HG03139 (cell line): ENCODE results near the gene SLC25A42.
"Not testable (repeated sequence)": the region's sequence is repeated elsewhere in the genome, so short reads cannot be mapped to it uniquely, and the experiment has no call there.

ENCODE experiments used
- ATAC-seq: cut with Tn5 transposase; IDR thresholded peaks from one replicate; pipeline ENCODE4 v1.9.1; 2021; ENCODE audit not compliant: unreplicated experiment

SLC25A42 gene

GRCh38 chr19:19103167-19103566 lies 39.4 kb downstream of the SLC25A42 start:
- no peak for ATAC-seq

GRCh38 chr19:19105365-19106055 lies 41.7 kb downstream of the SLC25A42 start:
- ATAC-seq: no peak

GRCh38 chr19:19106056-19106551 lies 42.3 kb downstream of the SLC25A42 start:
- ATAC-seq: no peak

GRCh38 chr19:19106938-19107337 lies 43.1 kb downstream of the SLC25A42 start:
- not testable (repeated sequence) for ATAC-seq

DNA sequence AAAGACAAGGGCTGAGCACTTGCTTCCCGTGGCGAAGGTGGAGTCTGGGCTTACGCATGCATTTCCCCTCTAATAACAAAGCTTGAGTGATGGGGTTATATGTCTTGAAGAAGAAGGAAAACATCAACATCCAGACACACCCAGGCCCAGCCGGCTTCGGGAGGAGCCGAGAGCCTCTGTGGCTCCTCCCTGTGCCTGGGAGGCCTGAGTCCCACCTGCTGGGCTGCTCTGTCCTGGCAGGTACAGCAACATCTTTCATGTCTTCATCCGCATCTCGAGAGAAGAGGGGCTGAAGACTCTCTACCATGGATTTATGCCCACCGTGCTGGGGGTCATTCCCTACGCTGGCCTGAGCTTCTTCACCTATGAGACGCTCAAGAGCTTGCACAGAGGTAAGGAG lies 43.9 kb downstream of the SLC25A42 start:
- ATAC-seq: no peak

GRCh38 chr19:19109601-19110000 lies 45.8 kb downstream of the SLC25A42 start:
- ATAC-seq: no peak

DNA sequence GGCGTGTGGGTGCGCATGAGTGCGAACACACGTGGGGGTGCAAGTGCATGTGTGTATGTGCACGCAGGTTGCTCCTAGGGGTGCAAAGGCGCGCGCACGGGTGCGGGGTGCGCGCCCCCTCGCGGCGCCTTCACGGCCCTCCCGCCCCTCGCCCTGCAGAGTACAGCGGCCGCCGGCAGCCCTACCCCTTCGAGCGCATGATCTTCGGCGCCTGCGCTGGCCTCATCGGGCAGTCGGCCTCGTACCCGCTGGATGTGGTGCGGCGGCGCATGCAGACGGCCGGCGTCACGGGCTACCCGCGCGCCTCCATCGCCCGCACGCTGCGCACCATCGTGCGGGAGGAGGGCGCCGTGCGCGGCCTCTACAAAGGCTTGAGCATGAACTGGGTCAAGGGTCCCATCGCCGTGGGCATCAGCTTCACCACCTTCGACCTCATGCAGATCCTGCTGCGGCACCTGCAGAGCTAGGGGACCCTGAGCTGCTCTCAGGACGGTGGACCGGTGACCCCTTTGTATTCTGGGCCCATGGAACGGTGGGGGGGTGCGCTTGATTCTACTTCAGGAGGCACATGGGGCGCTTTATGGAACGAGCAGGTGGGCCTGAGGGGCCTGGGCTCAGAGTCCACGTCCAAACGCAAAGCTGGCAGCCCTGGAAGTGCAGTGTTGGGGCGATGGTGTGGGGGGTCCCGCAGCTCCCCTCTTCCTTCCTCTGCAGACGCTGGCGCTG lies 46.8 kb downstream of the SLC25A42 start:
- no peak for ATAC-seq

GRCh38 chr19:19111136-19111835 lies 47.5 kb downstream of the SLC25A42 start:
- ATAC-seq: no peak

- ATAC-seq: no peak
Observed at GRCh38 chr19:19111967-19112580, 48.3 kb downstream of the SLC25A42 start.

- ATAC-seq: no peak
Observed at GRCh38 chr19:19113040-19113626, 49.3 kb downstream of the SLC25A42 start.

DNA sequence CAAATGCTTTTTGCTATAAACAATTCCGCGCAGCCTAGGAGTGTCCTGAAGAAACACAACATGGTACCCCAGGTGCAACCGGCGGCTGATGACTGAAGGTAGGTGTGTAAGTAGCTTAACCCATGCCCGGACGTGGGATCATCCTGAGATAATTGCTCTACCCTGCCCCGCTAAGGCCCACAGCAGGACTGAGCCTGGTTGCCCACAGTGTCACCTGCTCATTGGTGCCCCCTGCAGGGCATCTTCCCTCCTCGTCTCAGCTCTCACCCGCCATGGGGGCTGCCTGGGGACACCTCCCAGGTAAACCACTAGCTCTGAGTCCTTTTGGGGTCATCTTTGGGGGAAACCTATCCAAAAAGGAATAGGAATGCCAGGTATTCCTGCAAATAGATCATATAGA lies 52.2 kb downstream of the SLC25A42 start:
- ATAC-seq: no peak

DNA sequence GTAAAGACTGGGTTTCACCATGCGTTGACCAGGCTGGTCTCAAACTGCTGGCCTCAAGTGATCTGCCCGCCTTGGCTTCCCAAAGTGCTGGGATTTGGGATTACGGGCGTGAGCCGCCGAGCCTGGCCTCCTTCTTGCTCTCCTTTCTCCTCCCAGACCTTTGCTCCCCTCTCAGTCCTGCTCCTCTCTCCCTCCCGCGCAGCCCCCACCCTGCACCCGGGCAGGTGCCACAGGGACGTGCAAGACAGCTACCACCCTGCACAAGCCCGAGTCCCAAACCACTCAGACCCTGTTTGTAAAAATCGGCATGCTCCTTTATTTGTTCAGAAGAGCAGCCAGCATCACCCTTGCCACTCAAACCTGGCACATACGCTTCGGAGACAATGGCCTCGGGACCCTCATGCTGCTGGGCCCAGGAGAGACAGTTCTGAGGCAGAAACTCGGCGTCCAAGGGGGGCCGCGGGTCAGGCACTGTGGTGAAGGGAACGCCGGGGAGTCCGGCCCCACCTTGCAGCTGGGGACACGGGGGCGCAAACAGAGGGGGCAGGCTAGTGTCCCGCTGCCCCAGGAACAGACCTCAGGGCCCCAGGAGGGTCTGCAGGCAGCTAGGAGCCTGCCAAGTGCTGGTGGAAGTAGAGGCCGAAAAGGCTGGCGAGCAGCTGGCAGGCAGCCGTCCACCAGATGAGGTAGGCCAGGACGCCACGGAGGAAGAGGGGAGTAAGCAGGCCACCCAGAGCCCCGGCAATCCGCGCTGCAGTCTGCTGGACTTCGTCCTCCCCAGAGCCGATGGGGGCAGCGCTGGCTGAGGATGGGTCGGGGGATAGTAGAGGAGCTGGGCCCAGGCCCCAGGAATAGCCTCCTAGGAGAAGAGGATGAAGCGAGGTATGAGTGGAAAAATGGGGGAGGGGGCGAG lies 55.8 kb downstream of the SLC25A42 start:
- ATAC-seq: no peak

- no peak for ATAC-seq
Observed at GRCh38 chr19:19120308-19121231, 56.8 kb downstream of the SLC25A42 start.

- no peak for ATAC-seq
Observed at GRCh38 chr19:19121371-19121770, 57.6 kb downstream of the SLC25A42 start.

DNA sequence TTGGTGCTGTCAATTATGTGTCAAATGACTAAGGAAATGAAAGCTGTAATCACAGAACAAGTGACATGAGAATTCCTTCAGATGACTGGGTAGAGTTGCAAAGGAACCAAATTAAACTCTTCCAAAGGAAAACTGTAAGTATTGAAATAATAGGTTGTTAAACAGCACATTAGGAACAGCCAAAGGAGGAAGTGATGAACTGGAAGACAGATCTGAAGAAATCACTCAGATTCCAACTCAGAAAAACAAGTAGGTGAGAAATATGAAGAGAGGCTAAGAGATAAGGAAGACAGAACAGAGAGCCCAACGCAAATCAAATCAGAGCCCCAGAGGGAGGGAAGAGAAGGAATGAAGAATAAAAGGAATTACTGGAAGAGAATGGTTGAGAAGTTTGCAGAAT lies 59.1 kb downstream of the SLC25A42 start:
- no peak for ATAC-seq

GRCh38 chr19:19123386-19123785 lies 59.6 kb downstream of the SLC25A42 start:
- ATAC-seq: no peak

GRCh38 chr19:19126102-19126501 lies 62.3 kb downstream of the SLC25A42 start:
- no peak for ATAC-seq

DNA sequence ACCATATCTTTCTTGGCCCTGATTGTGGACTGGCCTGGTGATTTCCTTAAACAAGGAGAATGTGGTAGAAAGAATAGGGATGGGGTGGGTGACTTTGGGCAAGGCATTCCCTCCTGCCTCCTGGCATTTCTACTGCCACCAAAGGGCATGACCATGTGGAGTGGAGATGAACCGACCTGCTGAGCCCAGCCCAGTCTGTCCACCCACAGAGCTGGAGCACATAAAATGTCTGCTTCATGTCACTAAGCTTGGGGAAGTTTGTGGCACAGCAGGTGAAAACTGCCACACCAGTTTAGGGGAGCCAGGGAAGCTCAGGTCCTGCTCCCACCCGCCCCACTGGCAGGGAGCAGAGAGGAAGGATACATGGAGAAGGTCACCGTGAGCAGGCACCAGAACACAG lies 68.2 kb downstream of the SLC25A42 start:
- ATAC-seq: no peak

GRCh38 chr19:19132912-19133311 lies 69.1 kb downstream of the SLC25A42 start:
- no peak for ATAC-seq
